GM10847 (cell line): Measurements from ENCODE around the gene CNP.

Experiments
- POLR2A ChIP-seq: IDR thresholded peaks from 2 replicates; pipeline ENCODE4 v1.6.1; 2011; ENCODE audit not compliant: insufficient read length; ENCODE audit errors: extremely low read depth

CNP gene

GRCh38 chr17:41966463-41967140 lies at the start of gene CNP:
CNP (plus strand) TSS chr17:41966795; CDS start chr17:41966885, 90 bp downstream.
- peak; percentile 86 for TF ChIP-seq POLR2A

- TF ChIP-seq POLR2A, result no peak
Measured at GRCh38 chr17:41917192-41917591, 49.4 kb upstream of the CNP start.

GRCh38 chr17:41917679-41918313 lies 48.8 kb upstream of the CNP start:
- TF ChIP-seq POLR2A, result no peak

GRCh38 chr17:41918314-41919164 lies 48.1 kb upstream of the CNP start, which contains the start of gene ACLY:
ACLY (minus strand) TSS chr17:41918951; CDS start chr17:41913873, 5,078 bp downstream.
- peak; percentile 77 for TF ChIP-seq POLR2A

- TF ChIP-seq POLR2A, result no peak
Measured at GRCh38 chr17:41919165-41919817, 47.3 kb upstream of the CNP start.

- TF ChIP-seq POLR2A, result no peak
Measured at GRCh38 chr17:41919840-41920579, 46.6 kb upstream of the CNP start.

- TF ChIP-seq POLR2A, result no peak
Measured at GRCh38 chr17:41920580-41920955, 46.0 kb upstream of the CNP start.

- no peak for TF ChIP-seq POLR2A
Measured at GRCh38 chr17:41925991-41926590, 40.5 kb upstream of the CNP start.

- TF ChIP-seq POLR2A, result no peak
Measured at GRCh38 chr17:41928693-41929251, 37.8 kb upstream of the CNP start.

- TF ChIP-seq POLR2A, result peak; percentile 90
Measured at GRCh38 chr17:41930009-41930832, 36.4 kb upstream of the CNP start, which contains the start of gene ODAD4. ODAD4 (plus strand) TSS chr17:41930617; CDS start chr17:41930724, 107 bp downstream.

- no peak for TF ChIP-seq POLR2A
Measured at GRCh38 chr17:41932816-41933389, 33.7 kb upstream of the CNP start.

GRCh38 chr17:41935641-41936040 lies 31.0 kb upstream of the CNP start:
- no peak for TF ChIP-seq POLR2A
